Memory B cell (primary cell): Measurements from ENCODE around the gene SNTG2.
"Not testable (repeated sequence)": the region's sequence is repeated elsewhere in the genome, so short reads cannot be mapped to it uniquely, and the experiment has no call there.

ENCODE experiments used
- ATAC-seq: fragments of 150-1000 bp; cut with Tn5 transposase; 2 replicates; pipeline ENCODE4 v1.10.0; 2021; ENCODE audit warnings: low read depth, mild to moderate bottlenecking, moderate library complexity
- DNase-seq, 2 donors: peaks; one replicate each; pipeline ENCODE4 v3.0.0; 2022; ENCODE audit warnings: low spot score in 2 of 2
- H3K27ac Mint-ChIP-seq: one replicate; pipeline ENCODE4 v1.8.0; 2022; ENCODE audit warnings: mild to moderate bottlenecking, moderate library complexity, mixed read lengths
- H3K27me3 Mint-ChIP-seq: one replicate; pipeline ENCODE4 v1.8.0; 2022; ENCODE audit warnings: mixed read lengths
- H3K36me3 Mint-ChIP-seq: one replicate; pipeline ENCODE4 v1.8.0; 2022; ENCODE audit warnings: mild to moderate bottlenecking, mixed read lengths
- H3K4me1 Mint-ChIP-seq: one replicate; pipeline ENCODE4 v1.8.0; 2022; ENCODE audit warnings: mixed read lengths
- H3K4me3 Mint-ChIP-seq: one replicate; pipeline ENCODE4 v1.8.0; 2022; ENCODE audit warnings: mild to moderate bottlenecking, moderate library complexity, mixed read lengths
- H3K9me3 Mint-ChIP-seq: one replicate; pipeline ENCODE4 v1.8.0; 2022; ENCODE audit warnings: mixed read lengths

Gene SNTG2

DNA sequence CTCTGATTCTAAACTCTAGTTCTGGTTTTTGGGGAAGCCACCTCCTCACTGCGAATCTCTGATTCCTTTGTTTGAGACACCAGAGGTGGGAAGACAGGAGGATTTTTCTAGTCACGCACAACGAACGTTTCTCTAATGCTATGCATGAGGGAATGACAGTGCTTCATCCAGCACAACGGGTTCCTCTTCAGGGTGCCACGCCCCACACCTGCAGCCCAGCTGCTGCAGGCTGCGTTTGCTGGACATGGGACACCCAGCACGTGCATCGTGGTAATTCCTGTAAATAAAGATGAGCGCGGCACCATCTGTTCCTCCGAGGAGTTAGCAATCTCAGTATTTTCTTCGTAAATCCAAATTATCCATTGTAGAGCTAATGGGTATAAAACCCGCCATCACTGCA lies 425.1 kb downstream of the SNTG2 start:
- Mint-ChIP-seq H3K9me3 (no peaks in the 10 kb centered on the region), H3K4me1 (no peaks in the 10 kb centered on the region), H3K27ac (no peak overlapping the region), H3K27me3 (no peaks in the 10 kb centered on the region), H3K36me3 (no peaks in the 10 kb centered on the region), H3K4me3 (no peak overlapping the region)
- no peak for ATAC-seq
- DNase-seq = no peak

- ATAC-seq (no peak), DNase-seq (no peak)
- H3K27me3 Mint-ChIP-seq = no peaks in the 10 kb centered on the region
- no peak overlapping the region for H3K4me3 Mint-ChIP-seq
- H3K27ac Mint-ChIP-seq = no peak overlapping the region
- no peaks in the 10 kb centered on the region for H3K9me3 Mint-ChIP-seq
- no peaks in the 10 kb centered on the region for H3K4me1 Mint-ChIP-seq
- no peaks in the 10 kb centered on the region for H3K36me3 Mint-ChIP-seq
Observed at GRCh38 chr2:1377473-1377872, 426.8 kb downstream of the SNTG2 start.

DNA sequence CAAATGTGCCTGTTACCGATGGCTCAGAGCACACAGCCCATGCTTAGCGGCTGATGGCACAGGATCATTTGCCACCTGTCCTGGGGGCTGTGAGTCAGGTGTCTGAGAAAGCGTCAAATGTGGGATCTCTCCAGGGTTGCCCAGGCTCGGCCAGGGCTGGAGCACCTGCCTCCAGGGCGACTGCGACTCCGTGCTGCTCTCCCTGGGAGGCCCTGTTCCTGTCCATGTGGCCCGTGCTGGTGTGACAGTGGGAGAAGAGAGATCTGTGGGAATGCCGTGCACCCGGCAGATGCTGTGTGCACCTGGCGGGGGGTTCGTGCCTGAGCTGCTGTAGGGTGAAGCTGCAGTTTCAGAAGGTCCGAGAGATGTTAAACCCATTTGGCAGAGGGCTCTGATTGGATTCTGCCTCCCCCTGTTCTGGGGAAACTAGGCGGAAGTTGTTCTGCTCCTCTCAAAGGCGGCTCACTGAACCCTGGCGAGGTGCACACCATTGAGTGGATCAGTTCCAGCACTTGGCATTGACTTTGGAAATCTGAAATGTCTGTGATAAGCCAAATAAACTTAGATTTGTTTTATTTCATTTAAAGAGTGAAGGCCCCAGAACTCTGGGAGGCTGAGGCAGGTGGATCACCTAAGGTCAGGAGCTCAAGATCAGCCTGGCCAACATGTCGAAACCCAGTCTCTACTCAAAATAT lies 428.0 kb downstream of the SNTG2 start:
- no peak overlapping the region for H3K4me3 Mint-ChIP-seq
- H3K9me3 Mint-ChIP-seq = no peaks in the 10 kb centered on the region
- H3K27me3 Mint-ChIP-seq = no peaks in the 10 kb centered on the region

DNA sequence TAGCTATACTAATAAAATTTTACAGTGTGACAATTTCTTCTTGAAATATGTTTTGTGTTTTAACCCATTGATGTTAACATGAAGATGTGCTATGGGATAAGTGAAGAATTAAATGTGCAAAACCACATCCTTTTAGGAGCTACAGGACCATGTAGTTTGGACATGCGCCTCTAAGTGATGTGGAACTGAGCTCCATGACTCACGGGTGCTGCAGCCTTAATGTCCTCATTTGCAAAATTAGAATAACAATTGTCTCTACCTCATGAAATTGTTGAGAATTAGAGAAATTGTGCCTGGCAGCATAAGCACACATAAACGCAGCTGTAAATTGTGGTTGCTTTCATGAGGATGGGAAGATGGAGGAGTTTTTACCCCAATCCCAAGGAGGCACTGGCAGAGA lies 431.0 kb downstream of the SNTG2 start:
- no peaks in the 10 kb centered on the region for H3K36me3 Mint-ChIP-seq
- H3K27me3 Mint-ChIP-seq = no peaks in the 10 kb centered on the region
- ATAC-seq = no peak
- H3K4me3 Mint-ChIP-seq = no peak overlapping the region
- H3K9me3 Mint-ChIP-seq = no peaks in the 10 kb centered on the region
- DNase-seq = no peak
- no peak overlapping the region for H3K27ac Mint-ChIP-seq
- no peaks in the 10 kb centered on the region for H3K4me1 Mint-ChIP-seq

More for the DNA sequence above, 428.0 kb downstream of the SNTG2 start:
- no peak for ATAC-seq
- Mint-ChIP-seq H3K4me1 (no peaks in the 10 kb centered on the region), H3K36me3 (no peaks in the 10 kb centered on the region), H3K27ac (no peak overlapping the region)
- no peak for DNase-seq

DNA sequence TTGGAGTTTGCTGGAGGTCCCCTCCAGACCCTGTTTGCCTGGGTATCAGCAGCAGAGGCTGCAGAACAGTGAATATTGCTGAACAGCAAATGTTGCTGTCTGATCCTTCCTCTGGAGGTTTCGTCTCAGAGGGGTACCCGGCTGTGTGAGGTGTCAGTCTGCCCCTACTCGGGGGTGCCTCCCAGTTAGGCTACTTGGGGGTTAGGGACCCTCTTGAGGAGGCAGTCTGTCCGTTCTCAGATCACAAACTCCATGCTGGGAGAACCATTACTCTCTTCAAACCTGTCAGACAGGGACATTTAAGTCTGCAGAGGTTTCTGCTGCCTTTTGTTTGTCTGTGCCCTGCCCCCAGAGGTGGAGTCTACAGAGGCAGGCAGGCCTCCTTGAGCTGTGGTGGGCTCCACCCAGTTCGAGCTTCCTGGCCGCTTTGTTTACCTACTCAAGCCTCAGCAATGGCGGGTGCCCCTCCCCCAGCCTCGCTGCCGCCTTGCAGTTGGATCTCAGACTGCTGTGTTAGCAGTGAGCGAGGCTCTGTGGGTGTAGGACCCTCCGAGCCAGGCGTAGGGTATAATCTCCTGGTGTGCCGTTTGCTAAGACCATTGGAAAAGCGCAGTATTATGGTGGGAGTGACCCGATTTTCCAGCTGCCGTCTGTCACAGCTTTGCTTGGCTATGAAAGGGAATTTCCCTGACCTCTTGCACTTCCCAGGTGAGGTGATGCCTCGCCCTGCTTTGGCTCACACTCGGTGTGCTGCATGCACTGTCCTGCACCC lies 437.5 kb downstream of the SNTG2 start:
- not testable (repeated sequence) for ATAC-seq, H3K27ac Mint-ChIP-seq, H3K36me3 Mint-ChIP-seq, H3K4me3 Mint-ChIP-seq, H3K9me3 Mint-ChIP-seq, DNase-seq, H3K27me3 Mint-ChIP-seq, H3K4me1 Mint-ChIP-seq

DNA sequence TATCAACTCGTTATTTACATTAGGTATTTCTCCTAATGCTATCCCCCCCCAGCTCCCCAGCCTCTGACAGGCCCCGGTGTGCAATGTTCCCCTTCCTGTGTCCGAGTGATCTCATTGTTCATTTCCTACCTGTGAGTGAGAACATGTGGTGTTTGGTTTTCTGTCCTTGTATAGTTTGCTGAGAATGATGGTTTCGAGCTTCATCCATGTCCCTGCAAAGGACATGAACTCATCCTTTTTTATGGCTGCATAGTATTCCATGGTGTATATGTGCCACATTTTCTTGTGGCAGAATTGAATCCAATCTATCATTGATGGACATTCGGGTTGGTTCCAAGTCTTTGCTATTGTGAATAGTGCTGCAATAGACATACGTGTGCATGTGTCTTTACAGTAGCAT lies 439.5 kb downstream of the SNTG2 start:
- not testable (repeated sequence) for H3K4me3 Mint-ChIP-seq, H3K4me1 Mint-ChIP-seq, ATAC-seq, DNase-seq, H3K9me3 Mint-ChIP-seq, H3K27ac Mint-ChIP-seq, H3K27me3 Mint-ChIP-seq, H3K36me3 Mint-ChIP-seq

- no peak for DNase-seq
- H3K4me1 Mint-ChIP-seq = no peaks in the 10 kb centered on the region
- H3K36me3 Mint-ChIP-seq = no peaks in the 10 kb centered on the region
- H3K27me3 Mint-ChIP-seq = peaks cover 8% of the 10 kb centered on the region
- H3K27ac Mint-ChIP-seq = no peak overlapping the region
- peaks cover 7% of the 10 kb centered on the region for H3K9me3 Mint-ChIP-seq
- no peak for ATAC-seq
- H3K4me3 Mint-ChIP-seq = no peak overlapping the region
Observed at GRCh38 chr2:1393321-1393720, 442.7 kb downstream of the SNTG2 start.

DNA sequence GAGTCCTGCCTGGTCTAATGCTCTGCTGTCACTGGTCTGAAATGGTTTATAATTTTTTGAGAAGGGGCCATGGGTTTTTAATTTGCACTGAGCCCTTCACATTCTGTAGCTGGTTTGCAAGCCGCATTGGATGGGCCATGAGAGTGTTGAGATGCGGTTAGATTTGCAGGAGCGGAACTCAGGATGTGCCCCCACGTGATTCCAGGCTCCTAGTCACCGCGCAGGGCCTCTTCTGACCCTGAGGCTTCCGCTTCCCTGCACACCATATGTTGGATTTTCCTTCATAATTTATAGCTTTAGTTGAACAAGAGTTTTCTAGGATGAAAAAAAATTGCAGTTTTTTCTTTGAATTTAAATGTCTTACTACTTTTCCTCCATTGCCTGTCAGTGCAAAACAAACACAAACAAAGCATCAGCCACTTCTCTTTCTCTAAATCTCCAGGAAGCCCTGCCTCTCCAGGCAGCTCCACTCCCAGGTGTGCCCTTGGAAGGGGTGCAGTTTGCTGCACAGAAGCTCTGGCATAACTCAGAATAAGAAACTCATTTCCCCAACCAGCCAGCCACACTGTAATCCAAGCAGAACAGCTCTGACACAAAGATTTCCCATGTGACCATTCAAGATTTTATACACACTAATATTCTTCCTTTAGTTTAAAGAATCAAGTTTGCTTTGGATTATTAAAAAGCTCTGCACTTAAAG lies 444.2 kb downstream of the SNTG2 start:
- Mint-ChIP-seq H3K4me1 (peaks cover 4% of the 10 kb centered on the region), H3K4me3 (no peak overlapping the region), H3K27ac (no peak overlapping the region), H3K36me3 (no peaks in the 10 kb centered on the region), H3K9me3 (peaks cover 7% of the 10 kb centered on the region), H3K27me3 (peaks cover 14% of the 10 kb centered on the region)
- DNase-seq (no peak), ATAC-seq (no peak)

DNA sequence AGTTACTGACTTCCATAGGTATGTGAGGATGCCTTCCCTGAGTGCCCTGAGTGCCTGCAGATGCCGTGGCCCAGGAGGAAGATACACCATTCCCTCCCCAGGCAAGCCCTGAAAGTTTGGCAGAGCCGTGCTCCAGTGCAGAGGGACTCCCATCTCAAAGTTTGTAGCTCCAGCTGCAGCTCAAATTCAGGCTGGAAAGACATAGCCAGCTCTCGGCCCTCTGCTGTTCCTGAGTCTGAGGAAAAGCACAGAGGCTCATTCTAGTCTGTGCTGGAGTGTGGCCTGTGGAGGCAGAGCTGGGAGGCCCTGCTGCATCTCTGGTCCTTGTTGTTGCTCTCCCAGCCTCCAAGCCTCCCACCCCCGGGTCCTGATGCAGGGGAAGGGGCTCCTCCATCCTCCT lies 446.7 kb downstream of the SNTG2 start:
- ATAC-seq = no peak
- Mint-ChIP-seq H3K9me3 (peaks cover 7% of the 10 kb centered on the region), H3K4me1 (peaks cover 4% of the 10 kb centered on the region)

GRCh38 chr2:1398191-1398590 lies 447.5 kb downstream of the SNTG2 start:
- DNase-seq = no peak
- ATAC-seq = no peak
- Mint-ChIP-seq H3K27me3 (peaks cover 12% of the 10 kb centered on the region), H3K36me3 (no peaks in the 10 kb centered on the region), H3K4me1 (peaks cover 4% of the 10 kb centered on the region), H3K27ac (no peak overlapping the region), H3K9me3 (peaks cover 5% of the 10 kb centered on the region), H3K4me3 (no peak overlapping the region)

More for the DNA sequence above, 446.7 kb downstream of the SNTG2 start:
- no peak overlapping the region for H3K27ac Mint-ChIP-seq
- peaks cover 14% of the 10 kb centered on the region for H3K27me3 Mint-ChIP-seq
- H3K36me3 Mint-ChIP-seq = no peaks in the 10 kb centered on the region
- no peak for DNase-seq
- H3K4me3 Mint-ChIP-seq = no peak overlapping the region

- no peak for ATAC-seq
- peaks cover 13% of the 10 kb centered on the region for H3K27me3 Mint-ChIP-seq
- no peak for DNase-seq
- peaks cover 11% of the 10 kb centered on the region for H3K9me3 Mint-ChIP-seq
- H3K27ac Mint-ChIP-seq = no peak overlapping the region
- no peaks in the 10 kb centered on the region for H3K36me3 Mint-ChIP-seq
- H3K4me1 Mint-ChIP-seq = peaks cover 4% of the 10 kb centered on the region
- H3K4me3 Mint-ChIP-seq = no peak overlapping the region
Observed at GRCh38 chr2:1400943-1401735, 450.5 kb downstream of the SNTG2 start.

DNA sequence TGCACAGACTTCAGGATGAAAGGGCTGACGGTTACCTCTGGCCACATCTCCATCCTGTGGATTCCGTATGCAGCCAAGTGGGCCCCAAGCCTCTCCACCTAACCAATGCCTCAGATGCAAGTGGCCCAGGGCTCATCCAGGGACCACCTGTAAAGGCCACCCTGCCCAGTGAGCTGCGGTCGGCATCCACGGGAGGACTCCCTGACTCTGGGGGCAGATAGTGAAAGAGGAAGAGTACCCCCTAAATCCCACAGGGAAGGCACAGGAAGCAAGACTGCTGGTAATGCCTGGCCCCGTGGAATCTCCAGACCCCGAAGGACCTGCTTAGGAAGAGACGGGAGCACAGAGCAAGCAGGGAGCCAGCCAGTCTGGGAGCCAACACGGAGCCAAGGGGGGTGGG lies 451.4 kb downstream of the SNTG2 start:
- Mint-ChIP-seq H3K4me1 (peaks cover 4% of the 10 kb centered on the region), H3K27ac (no peak overlapping the region), H3K9me3 (peaks cover 11% of the 10 kb centered on the region), H3K4me3 (no peak overlapping the region), H3K27me3 (peaks cover 11% of the 10 kb centered on the region), H3K36me3 (no peaks in the 10 kb centered on the region)
- DNase-seq (no peak), ATAC-seq (no peak)

- H3K36me3 Mint-ChIP-seq = no peaks in the 10 kb centered on the region
- no peak overlapping the region for H3K4me3 Mint-ChIP-seq
- DNase-seq (no peak), ATAC-seq (no peak)
- H3K27ac Mint-ChIP-seq = no peak overlapping the region
- H3K4me1 Mint-ChIP-seq = peaks cover 4% of the 10 kb centered on the region
- peaks cover 11% of the 10 kb centered on the region for H3K9me3 Mint-ChIP-seq
- H3K27me3 Mint-ChIP-seq = peaks cover 9% of the 10 kb centered on the region
Observed at GRCh38 chr2:1403565-1403964, 452.9 kb downstream of the SNTG2 start.

DNA sequence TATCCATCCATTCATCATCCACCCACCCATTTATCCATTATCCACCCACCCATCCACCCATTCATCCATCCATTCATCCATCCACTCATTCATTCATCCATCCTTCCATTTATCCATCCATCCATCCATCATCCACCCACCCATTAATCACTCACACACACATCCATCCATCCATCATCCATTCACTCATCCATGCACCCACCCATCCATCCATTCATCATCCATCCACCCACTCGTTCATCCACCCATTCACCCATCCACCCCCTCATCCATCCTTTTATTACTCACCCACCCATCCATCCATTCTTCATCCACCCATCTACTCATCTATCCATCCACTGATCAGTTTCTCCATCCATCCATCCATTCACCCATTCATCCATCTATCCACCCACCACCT lies 454.5 kb downstream of the SNTG2 start:
- no peak overlapping the region for H3K4me3 Mint-ChIP-seq
- ATAC-seq (no peak), DNase-seq (no peak)
- no peaks in the 10 kb centered on the region for H3K36me3 Mint-ChIP-seq
- H3K27ac Mint-ChIP-seq = no peak overlapping the region
- peaks cover 3% of the 10 kb centered on the region for H3K27me3 Mint-ChIP-seq
- no peaks in the 10 kb centered on the region for H3K4me1 Mint-ChIP-seq
- H3K9me3 Mint-ChIP-seq = peaks cover 11% of the 10 kb centered on the region
